Right ventricle myocardium superior (tissue), 1 donor: ENCODE data around the gene CIAO3. TPM values are rescaled to one million over a fixed set of nuclear protein-coding genes. Genes with fewer than 3 reads are reported as not detected.

ENCODE experiments used
- ATAC-seq: fragments of 200-7000 bp; cut with Tn5 transposase; one replicate; pipeline ENCODE4 v1.9.1; 2020; ENCODE audit warnings: mild to moderate bottlenecking; ENCODE audit not compliant: poor library complexity
- DNase-seq: peaks from one replicate; pipeline ENCODE4 v3.0.0-alpha.2; 2020
- intact Hi-C: fragments of 100-400 bp; cut with DNase I; formaldehyde crosslinking; loops from one replicate; pipeline ENCODE4 v1.11.2; 2022
- total RNA-seq: library from RNA; stranded (reverse); fragmentation: NEBNext Ultra II Directional; extraction: Animal tissue kit (Norgen Biotek cat#: 25700); gene quantifications from one replicate; pipeline ENCODE4 v1.2.1, GENCODE V29; 2021
- donor health status: DM: no; HTN: yes; CAD: no; lungs with severe emphysema.

Gene CIAO3
- total RNA-seq, 1 donor from 2014 or later: 29.2 TPM

- intact Hi-C loops: no loop called here
- ATAC-seq (no peak), DNase-seq (no peak)
Measured at GRCh38 chr16:689175-689897, 51.5 kb downstream of the CIAO3 start.

GRCh38 chr16:687499-687898 is 53.3 kb downstream of the CIAO3 start:
- DNase-seq (no peak), ATAC-seq (no peak)
- intact Hi-C loops: no loop called here

GRCh38 chr16:686459-687260 is 54.1 kb downstream of the CIAO3 start:
- no peak for DNase-seq
- intact Hi-C loops: no loop called here
- no peak for ATAC-seq

GRCh38 chr16:685967-686366 is 54.8 kb downstream of the CIAO3 start:
- DNase-seq: no peak
- ATAC-seq: no peak
- intact Hi-C loops: no loop called here

- DNase-seq: no peak
- ATAC-seq: no peak
- intact Hi-C loops: no loop called here
Measured at GRCh38 chr16:684961-685696, 55.7 kb downstream of the CIAO3 start.

GRCh38 chr16:684071-684794 is 56.6 kb downstream of the CIAO3 start, which contains the start of gene JMJD8:
Gene JMJD8, minus strand, starts transcription at chr16:684334. Its CDS starts 15 bp downstream, at chr16:684319.
- ATAC-seq: peak; percentile 76
- DNase-seq: peak; percentile 99
- intact Hi-C loops: no loop called here

GRCh38 chr16:683396-684070 is 57.3 kb downstream of the CIAO3 start:
- DNase-seq (no peak), ATAC-seq (no peak)
- intact Hi-C loops: no loop called here

- ATAC-seq: no peak
- intact Hi-C loops: no loop called here
- no peak for DNase-seq
Measured at GRCh38 chr16:682493-683395, 58.1 kb downstream of the CIAO3 start.

- DNase-seq (no peak), ATAC-seq (no peak)
- intact Hi-C loops: no loop called here
Measured at GRCh38 chr16:681746-682427, 58.9 kb downstream of the CIAO3 start.

GRCh38 chr16:680967-681745 is 59.6 kb downstream of the CIAO3 start:
- no peak for ATAC-seq
- intact Hi-C loops: no loop called here
- peak; percentile 72 for DNase-seq

GRCh38 chr16:680625-680945 is 60.2 kb downstream of the CIAO3 start:
- ATAC-seq: no peak
- no peak for DNase-seq
- intact Hi-C loops: no loop called here

GRCh38 chr16:679814-680624 is 60.8 kb downstream of the CIAO3 start, which contains the start of gene STUB1:
Gene STUB1, plus strand, starts transcription at chr16:680410. Its CDS starts 116 bp downstream, at chr16:680526.
- ATAC-seq (peak; percentile 77), DNase-seq (peak; percentile 91)
- intact Hi-C loops: no loop called here
